Ovary (tissue), 3 donors: Measurements from ENCODE around the gene SNX18.

Experiments
- CTCF ChIP-seq, 3 donors: fragments of 450-650 bp in 2 of 3; fragments of 200-600 bp in 1 of 3; IDR thresholded peaks; one replicate each; pipeline versions ENCODE4 v1.5.1 to v1.8.0; 2016 to 2022; ENCODE audit warnings: antibody characterized with exemption in 3 of 3, mild to moderate bottlenecking in 1 of 3
- EP300 ChIP-seq: sonication (generic); formaldehyde crosslinking; IDR thresholded peaks from one replicate; pipeline ENCODE4 v1.6.1; 2017; ENCODE audit warnings: antibody characterized with exemption
- donor health status: DM: no; HTN: no; CAD: no.

GRCh38 chr5:54514841-54515432 lies 2.6 kb upstream of the SNX18 start:
- TF ChIP-seq EP300 (no peak), CTCF (IDR thresholded peaks at IDR 0.05) (no peak)
